Panc1 (cell line): ENCODE data around the gene HOXD13. TPM values are rescaled to one million over a fixed set of nuclear protein-coding genes. Genes with fewer than 3 reads are reported as not detected.

ENCODE experiments used
- ATAC-seq: fragments of 200-7000 bp; cut with Tn5 transposase; 2 replicates; pipeline ENCODE4 v1.9.1; 2020; ENCODE audit warnings: mild to moderate bottlenecking, moderate library complexity
- BruUV-seq: library from RNA; stranded (reverse); fragments of 400-500 nt; replicated peaks from 2 replicates; lab custom pipeline; 2021; lab: Mats Ljungman, UMichigan
- CTCF ChIA-PET: fragments of 300-600 bp; sonication (Branson Sonifier 250); formaldehyde crosslinking; loops from one replicate; lab custom pipeline; 2022; ENCODE audit warnings: antibody characterized with exemption; lab: Charles Lee
- POLR2A ChIA-PET: fragments of 300-600 bp; sonication (Branson Sonifier 250); formaldehyde crosslinking; loops from one replicate; lab custom pipeline; 2022; ENCODE audit warnings: antibody characterized with exemption; lab: Charles Lee
- DNase-seq: peaks from one replicate; pipeline ENCODE4 v3.0.0-alpha.2; 2010; ENCODE audit warnings: low read depth, low spot score
- H3K27ac ChIP-seq: 2 replicates; pipeline ENCODE4 v1.5.1; 2011; ENCODE audit warnings: mild to moderate bottlenecking, low read length, inconsistent platforms
- H3K27me3 ChIP-seq: fragments of 200-500 bp; sonication (Bioruptor generic); 2 replicates; pipeline ENCODE4 v1.6.0; 2014; ENCODE audit warnings: low read length, inconsistent platforms; ENCODE audit not compliant: control insufficient read depth, insufficient read depth
- H3K36me3 ChIP-seq: fragments of 200-500 bp; sonication (Bioruptor generic); 2 replicates; pipeline ENCODE4 v1.5.1; 2014; ENCODE audit warnings: inconsistent platforms, mild to moderate bottlenecking, low read length, moderate library complexity; ENCODE audit not compliant: control insufficient read depth, insufficient read depth
- H3K4me1 ChIP-seq: 2 replicates; pipeline ENCODE4 v1.5.1; 2011; ENCODE audit warnings: inconsistent platforms, mild to moderate bottlenecking, low read length, moderate library complexity; ENCODE audit not compliant: control insufficient read depth, insufficient read depth
- H3K4me3 ChIP-seq, 2 experiments: 2 replicates each; pipeline ENCODE4 v1.5.1; 2011 to 2012; ENCODE audit warnings: low read depth in 2 of 2, low read length in 2 of 2, mild to moderate bottlenecking in 2 of 2, inconsistent platforms in 1 of 2, moderate library complexity in 1 of 2
- H3K9me3 ChIP-seq: fragments of 200-500 bp; sonication (Bioruptor generic); 2 replicates; pipeline ENCODE4 v1.5.1; 2014; ENCODE audit warnings: low read depth, mild to moderate bottlenecking, inconsistent platforms, low read length, moderate library complexity; ENCODE audit not compliant: control insufficient read depth, insufficient read depth
- CTCF ChIP-seq: fragments of 450-650 bp; IDR thresholded peaks from 2 replicates; pipeline ENCODE4 v1.5.1; 2017; ENCODE audit warnings: mild to moderate bottlenecking
- POLR2AphosphoS5 ChIP-seq: IDR thresholded peaks from 2 replicates; pipeline ENCODE4 v1.6.1; 2012; ENCODE audit warnings: mild to moderate bottlenecking, low read depth, low read length, moderate library complexity
- REST ChIP-seq, 2 experiments: IDR thresholded peaks; 2 replicates each; pipeline ENCODE4 v1.6.1; 2011 to 2012; ENCODE audit warnings: low read depth in 2 of 2, control low read depth in 1 of 2, low read length in 1 of 2, mild to moderate bottlenecking in 1 of 2, moderate library complexity in 1 of 2; ENCODE audit not compliant: insufficient read depth in 1 of 2
- SIN3A ChIP-seq: IDR thresholded peaks from 2 replicates; pipeline ENCODE4 v1.6.1; 2012; ENCODE audit warnings: low read depth, mild to moderate bottlenecking, low read length, moderate library complexity, borderline replicate concordance; ENCODE audit not compliant: insufficient read depth
- TCF7L2 ChIP-seq: IDR thresholded peaks from 2 replicates; pipeline ENCODE4 v1.6.1; 2011; ENCODE audit warnings: mild to moderate bottlenecking, low read depth, low read length, inconsistent platforms
- in situ Hi-C: cut with HindIII; loops from 2 replicates; pipeline ENCODE4 v1.10.0; 2016; ENCODE audit warnings: low sequenced_read_pairs, low pct_unique_long_range_greater_than_20kb
- intact Hi-C: fragments of 100-400 bp; cut with micrococcal nuclease; formaldehyde crosslinking; loops from one replicate; pipeline ENCODE4 v1.10.0; 2022; ENCODE audit not compliant: unreplicated experiment
- total RNA-seq: library from RNA; stranded (reverse); gene quantifications from one replicate; pipeline ENCODE4 v1.2.1, GENCODE V29; 2021; ENCODE audit not compliant: unreplicated experiment

The HOXD13 gene
- total RNA-seq, 1 experiment from 2014 or later = not detected

DNA sequence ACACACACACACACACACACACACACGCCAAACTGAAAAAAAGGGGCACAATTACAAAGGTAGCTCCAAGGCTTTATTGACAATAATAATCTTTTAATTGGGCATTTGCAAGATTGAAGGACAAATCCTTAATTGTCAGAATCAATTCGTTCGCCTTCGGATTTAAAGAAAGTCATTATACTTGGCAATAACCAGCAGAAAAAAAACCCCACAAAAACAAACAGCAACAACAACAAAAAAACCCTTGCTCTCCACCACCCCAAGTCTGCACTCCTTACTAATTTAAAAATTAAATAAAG is 35.2 kb downstream of the HOXD13 start:
- POLR2A ChIA-PET = no interaction called here
- Histone ChIP-seq H3K36me3 (no peaks in the 10 kb centered on the region), H3K4me1 (peaks cover 7% of the 10 kb centered on the region), H3K4me3 (no peak overlapping the region), H3K27ac (no peak overlapping the region), H3K9me3 (no peaks in the 10 kb centered on the region), H3K27me3 (no peaks in the 10 kb centered on the region)
- CTCF ChIA-PET = interaction anchor here (0.6 kb wide), 1 partner anchor 64 kb away, joined by 6 read pairs; no protein-coding TSS in a partner anchor
- intact Hi-C loops = loop anchor here (2.0 to 10.0 kb wide), 5 partner anchors 511 to 1035 kb away; no protein-coding TSS in a partner anchor
- no TSS peak for BruUV-seq
- in situ Hi-C loops = no loop called here
- ATAC-seq (no peak), DNase-seq (no peak)
- TF ChIP-seq CTCF (no peak), REST (IDR thresholded peaks at IDR 0.05; ENCODE audit: insufficient read depth in 1 of 2, low read depth in 2 of 2, low read length in 1 of 2) (no peak), SIN3A (no peak), TCF7L2 (no peak), POLR2AphosphoS5 (no peak)

DNA sequence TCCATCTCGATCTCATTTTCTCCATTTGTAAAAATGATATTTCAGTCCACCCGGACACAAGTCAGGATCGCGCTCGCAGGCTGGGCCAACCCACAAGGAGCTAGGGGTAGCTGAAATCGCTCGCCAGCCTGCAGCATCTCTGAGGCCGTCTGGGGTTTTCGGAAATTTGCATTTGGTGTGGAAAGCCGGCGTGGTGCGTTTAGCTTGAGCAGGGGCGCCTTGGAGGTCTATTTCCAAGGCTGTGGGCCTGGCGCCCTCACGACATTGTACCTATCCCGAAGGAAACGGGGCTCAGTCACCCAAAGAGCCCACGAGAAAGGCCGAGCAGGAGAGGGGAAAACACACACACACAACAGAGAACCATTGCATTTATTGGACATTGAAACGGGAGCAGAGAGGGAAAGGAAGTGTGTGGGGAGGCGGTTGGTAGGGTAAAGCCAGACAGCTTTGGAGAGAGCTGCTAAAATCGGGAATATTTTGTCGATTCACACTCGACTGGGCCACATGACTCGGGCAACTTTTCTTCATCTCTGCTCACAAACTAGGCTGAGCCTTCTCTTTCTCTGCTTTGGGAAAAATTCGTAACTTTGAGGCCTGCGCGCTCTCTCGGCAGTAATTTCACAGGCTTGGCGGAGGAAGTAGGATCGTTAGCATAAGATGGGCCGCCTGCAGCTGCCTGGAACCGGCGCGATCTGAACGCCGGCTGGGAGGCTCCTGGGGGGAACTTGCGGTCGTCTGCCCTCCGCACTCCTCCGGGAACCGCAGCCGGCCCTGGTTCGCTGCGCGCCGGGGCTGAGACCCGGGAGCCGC is 35.9 kb downstream of the HOXD13 start:
- DNase-seq = no peak
- H3K27ac ChIP-seq = no peak overlapping the region
- in situ Hi-C loops (no loop called here), intact Hi-C loops (loop anchor here (5.0 to 10.0 kb wide), 4 partner anchors 524 to 1034 kb away; no protein-coding TSS in a partner anchor)
- no peak overlapping the region for H3K4me3 ChIP-seq
- ChIA-PET POLR2A (no interaction called here), CTCF (interaction anchor here (0.6 kb wide), 2 partner anchors 63 to 425 kb away, joined by 3 to 6 read pairs; no protein-coding TSS in a partner anchor)
- TF ChIP-seq REST (IDR thresholded peaks at IDR 0.05; ENCODE audit: insufficient read depth in 1 of 2, low read depth in 2 of 2, low read length in 1 of 2) (no peak), SIN3A (no peak), CTCF (no peak), TCF7L2 (no peak), POLR2AphosphoS5 (no peak)
- no peak for ATAC-seq
- H3K36me3 ChIP-seq = no peaks in the 10 kb centered on the region
- no peaks in the 10 kb centered on the region for H3K9me3 ChIP-seq
- no TSS peak for BruUV-seq
- H3K27me3 ChIP-seq = no peaks in the 10 kb centered on the region
- peaks cover 13% of the 10 kb centered on the region for H3K4me1 ChIP-seq
